AG09309 (cell line): ENCODE results near the gene ZNF618.

ENCODE experiments used
- DNase-seq: peaks from one replicate; pipeline ENCODE4 v3.0.0-alpha.2; 2010; ENCODE audit warnings: low read depth
- H3K4me3 ChIP-seq: 2 replicates; pipeline ENCODE4 v1.5.1; 2011; ENCODE audit warnings: mild to moderate bottlenecking, low read depth, low read length, moderate library complexity; ENCODE audit not compliant: control insufficient read depth
- TF ChIP-seq, protein P1 (sequence below): IDR thresholded peaks from 2 replicates; pipeline ENCODE4 v1.5.1; 2011; ENCODE audit warnings: mild to moderate bottlenecking, low read depth, low read length, inconsistent platforms; ENCODE audit not compliant: insufficient read depth, control insufficient read depth; ENCODE audit errors: missing control alignments

Gene ZNF618

DNA sequence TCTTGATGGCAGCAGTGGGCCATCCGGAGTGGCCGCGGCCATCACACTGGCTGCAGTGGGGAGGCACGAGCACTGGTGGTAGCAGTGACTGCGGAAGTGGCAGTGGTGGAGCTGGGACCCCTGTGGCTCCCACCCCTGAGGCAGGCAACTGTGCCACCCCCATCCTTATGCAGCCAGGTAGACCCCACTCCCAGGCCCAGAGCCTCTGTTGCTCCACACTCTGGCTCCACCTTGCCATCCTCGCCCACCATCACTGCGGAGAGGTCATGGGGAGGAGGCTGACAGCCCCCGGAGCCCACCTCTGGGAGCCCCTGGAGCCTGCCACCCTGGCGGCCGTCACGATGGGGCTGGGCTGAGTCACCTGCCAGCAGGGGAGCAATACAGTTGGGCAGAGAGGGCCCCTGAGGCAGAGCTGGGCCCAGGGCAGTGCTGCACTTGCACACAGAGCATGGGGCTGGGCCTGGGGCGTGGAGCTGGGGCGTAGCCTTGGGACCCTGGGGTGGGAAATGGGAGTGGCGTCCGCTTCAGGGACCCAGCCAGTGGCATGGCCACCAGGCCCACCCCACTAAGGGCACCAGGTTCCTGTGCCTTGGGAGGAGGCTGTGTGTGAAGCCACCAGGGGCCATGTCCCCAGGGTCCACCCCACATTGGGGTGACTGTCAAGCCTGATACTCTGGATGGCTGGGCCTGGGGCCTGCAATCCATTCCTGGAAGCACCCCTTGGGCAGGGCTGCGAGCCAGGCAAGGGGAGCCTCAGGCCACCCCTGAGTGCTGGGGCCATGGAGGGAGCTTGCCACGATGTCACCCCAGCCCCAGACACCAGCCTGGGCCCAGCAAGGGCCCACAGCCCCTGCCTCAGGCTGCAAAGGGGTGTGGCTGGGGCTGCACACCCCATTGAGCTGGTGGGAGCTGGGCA lies 194.3 kb downstream of the ZNF618 start:
- TF ChIP-seq, protein P1, sequence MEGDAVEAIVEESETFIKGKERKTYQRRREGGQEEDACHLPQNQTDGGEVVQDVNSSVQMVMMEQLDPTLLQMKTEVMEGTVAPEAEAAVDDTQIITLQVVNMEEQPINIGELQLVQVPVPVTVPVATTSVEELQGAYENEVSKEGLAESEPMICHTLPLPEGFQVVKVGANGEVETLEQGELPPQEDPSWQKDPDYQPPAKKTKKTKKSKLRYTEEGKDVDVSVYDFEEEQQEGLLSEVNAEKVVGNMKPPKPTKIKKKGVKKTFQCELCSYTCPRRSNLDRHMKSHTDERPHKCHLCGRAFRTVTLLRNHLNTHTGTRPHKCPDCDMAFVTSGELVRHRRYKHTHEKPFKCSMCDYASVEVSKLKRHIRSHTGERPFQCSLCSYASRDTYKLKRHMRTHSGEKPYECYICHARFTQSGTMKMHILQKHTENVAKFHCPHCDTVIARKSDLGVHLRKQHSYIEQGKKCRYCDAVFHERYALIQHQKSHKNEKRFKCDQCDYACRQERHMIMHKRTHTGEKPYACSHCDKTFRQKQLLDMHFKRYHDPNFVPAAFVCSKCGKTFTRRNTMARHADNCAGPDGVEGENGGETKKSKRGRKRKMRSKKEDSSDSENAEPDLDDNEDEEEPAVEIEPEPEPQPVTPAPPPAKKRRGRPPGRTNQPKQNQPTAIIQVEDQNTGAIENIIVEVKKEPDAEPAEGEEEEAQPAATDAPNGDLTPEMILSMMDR, result no peak
- no peak for DNase-seq
- no peak overlapping the region for H3K4me3 ChIP-seq

DNA sequence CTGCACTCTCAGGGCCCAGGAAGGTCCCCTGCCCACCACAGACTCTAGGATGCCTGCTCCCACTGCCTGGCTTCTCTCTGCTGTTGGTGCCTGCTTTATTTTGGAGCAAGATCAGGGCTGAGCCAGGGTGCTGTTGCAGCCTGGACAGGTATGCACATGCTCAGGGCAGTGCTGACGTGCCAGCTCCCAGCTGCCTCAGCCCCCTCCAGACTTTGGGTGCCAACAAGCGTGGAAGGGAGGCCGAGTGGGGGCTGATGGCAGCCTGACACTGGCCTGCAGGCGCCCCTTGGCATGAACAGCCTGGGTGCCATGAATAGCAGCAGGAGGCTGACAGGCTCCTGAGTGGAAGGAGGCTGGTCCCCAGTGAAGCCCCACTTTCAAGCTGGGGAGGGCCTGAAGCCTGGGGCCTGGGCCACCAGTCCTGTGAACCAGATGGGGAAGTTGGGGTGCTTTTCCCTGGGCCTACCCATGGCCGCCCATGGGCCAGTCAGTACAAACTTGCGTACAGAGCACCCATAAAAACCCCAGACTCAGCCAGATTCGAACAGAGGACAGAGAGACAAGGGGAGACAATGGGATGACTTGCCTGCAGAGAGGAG lies 195.2 kb downstream of the ZNF618 start:
- DNase-seq, result no peak
- no peak overlapping the region for H3K4me3 ChIP-seq
- TF ChIP-seq, protein P1, result no peak

DNA sequence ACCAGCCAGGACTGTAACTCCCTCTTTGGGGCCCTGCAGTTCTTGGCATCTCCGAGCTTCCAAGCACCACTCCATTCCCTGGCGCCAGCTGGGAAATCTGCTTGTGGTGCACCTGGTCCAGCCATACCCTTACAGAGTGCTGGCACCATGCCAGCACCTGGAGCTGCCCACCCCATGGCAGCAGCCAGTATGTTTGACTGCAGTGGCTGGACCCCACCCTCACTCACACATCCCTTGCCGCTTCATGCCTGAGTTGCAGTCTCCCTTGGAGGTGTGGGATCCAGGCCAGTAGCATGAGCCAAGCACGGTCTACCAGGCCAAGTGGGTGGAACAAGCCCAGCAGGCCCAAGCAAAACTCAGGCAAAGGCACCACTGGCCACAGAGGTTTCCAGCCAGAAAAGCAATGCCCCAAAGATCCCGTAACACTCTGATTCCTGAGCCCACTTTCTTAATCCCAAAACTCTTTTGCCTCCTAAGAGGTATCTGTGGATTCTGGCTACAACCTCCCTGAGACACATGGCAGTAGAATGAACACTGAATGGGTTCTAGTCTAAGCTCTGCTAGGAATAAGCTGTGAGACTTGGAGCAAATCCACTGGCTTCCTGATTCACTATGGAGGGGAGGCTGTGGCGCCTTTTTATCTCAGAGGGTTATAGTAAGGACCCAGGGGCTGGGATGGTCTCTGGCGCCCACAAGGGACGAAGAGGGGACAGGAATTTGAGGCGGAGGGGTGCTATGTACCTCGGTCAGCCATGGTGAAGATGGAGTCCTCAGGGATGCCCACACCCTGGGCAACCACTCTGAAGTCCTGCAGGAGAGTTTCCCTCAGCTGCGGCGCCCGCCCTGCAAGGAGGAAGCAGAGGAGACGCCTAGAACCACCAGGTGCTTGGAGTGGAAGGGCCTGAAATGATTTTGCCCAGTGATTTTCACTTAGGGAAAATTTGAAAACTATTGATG lies 196.4 kb downstream of the ZNF618 start:
- no peak for DNase-seq
- TF ChIP-seq, protein P1, result no peak
- no peak overlapping the region for H3K4me3 ChIP-seq

DNA sequence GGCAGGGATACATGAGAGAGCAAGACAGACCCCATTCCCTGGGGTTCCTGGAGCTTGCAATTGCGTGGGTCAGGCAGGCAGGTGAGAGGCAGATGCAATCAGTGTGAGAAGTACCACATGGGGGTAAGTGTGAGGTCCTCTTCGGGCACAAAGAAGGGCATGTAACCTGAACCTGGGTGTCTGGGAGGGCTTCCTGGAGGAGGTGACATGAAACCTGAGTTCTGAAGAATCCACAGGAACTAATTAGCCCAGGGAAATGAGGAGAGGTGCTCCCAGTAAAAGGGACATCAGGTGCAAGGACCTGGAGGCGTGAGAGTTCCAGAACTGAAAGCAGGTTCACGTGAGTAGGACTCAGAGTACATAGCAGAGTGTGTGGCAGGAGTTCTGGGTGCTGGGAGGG lies 199.5 kb downstream of the ZNF618 start:
- no peak for DNase-seq
- H3K4me3 ChIP-seq, result no peak overlapping the region
- TF ChIP-seq, protein P1, result no peak

DNA sequence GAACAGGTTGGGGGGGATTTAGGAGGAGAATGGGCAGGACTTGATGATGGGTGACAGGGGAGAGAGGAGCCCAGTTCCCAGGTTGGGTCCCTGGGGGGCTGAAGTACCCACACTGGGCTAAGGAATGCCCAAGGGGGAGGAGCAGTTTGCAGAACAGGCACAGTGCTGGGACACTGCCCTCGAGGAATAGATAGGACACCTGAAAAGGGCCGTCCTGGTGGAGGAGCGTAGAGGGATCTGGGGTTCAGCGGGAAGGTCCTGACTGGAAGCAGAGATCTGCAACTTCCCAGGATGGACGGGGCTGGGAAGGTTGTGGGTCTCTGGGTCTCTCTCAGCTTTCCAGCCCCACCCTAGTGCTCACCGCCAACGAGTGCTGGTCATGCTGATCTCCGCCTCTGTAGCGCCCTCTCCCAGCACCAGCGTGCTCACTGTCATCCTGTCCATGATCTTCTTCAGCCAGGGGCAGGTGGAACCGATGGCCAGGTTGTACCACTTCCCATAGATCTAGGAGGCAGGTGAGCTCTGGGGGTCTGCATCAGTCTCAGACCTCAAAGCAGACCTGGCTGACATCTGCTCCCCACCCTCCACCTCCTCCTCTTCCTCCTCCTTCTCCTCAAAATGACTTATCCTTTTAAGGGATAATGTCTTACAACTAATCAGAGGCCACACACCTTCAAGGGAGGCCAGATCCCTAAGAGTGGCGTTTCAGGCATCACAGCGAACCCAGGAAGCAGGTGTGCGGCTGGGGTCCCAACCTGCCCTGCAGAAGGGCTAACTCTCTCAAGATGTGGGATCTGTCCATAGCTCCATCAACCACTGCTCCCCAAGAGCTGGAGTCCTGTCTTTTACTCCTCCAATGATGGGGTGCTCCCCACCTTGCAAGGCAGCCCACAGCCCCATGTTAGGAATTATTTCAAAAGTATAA lies 200.4 kb downstream of the ZNF618 start:
- TF ChIP-seq, protein P1, result no peak
- DNase-seq, result no peak
- H3K4me3 ChIP-seq, result no peak overlapping the region
